ENCODE data around the gene FBXO11.
A peak's percentile ranks its signal among the peaks of the same experiment; 100 is the strongest.
"Not testable (repeated sequence)": the region's sequence is repeated elsewhere in the genome, so short reads cannot be mapped to it uniquely, and the experiment has no call there.

FBXO11 gene

GRCh38 chr2:47906157-47907038, at the start of gene FBXO11:
FBXO11 (minus strand) TSS chr2:47906498; CDS start chr2:47905720, 778 bp downstream.
- DNase-seq: peak; percentile 87 to 92 (median 89)

GRCh38 chr2:47950340-47951301, 44.3 kb upstream of the FBXO11 start:
- no peak for DNase-seq

- DNase-seq: no peak
Observed at GRCh38 chr2:47946593-47946992, 40.3 kb upstream of the FBXO11 start.

- DNase-seq: no peak
Observed at GRCh38 chr2:47945046-47945781, 38.9 kb upstream of the FBXO11 start.

- no peak for DNase-seq
Observed at GRCh38 chr2:47941936-47942335, 35.6 kb upstream of the FBXO11 start.

- DNase-seq: no peak
Observed at GRCh38 chr2:47937677-47938076, 31.4 kb upstream of the FBXO11 start.

- DNase-seq: no peak
Observed at GRCh38 chr2:47935071-47935470, 28.8 kb upstream of the FBXO11 start.

GRCh38 chr2:47918043-47918442, 11.7 kb upstream of the FBXO11 start:
- no peak for DNase-seq

GRCh38 chr2:47917276-47917961, 11.1 kb upstream of the FBXO11 start:
- no peak for DNase-seq

- DNase-seq: no peak
Observed at GRCh38 chr2:47916412-47916811, 10.1 kb upstream of the FBXO11 start.

- DNase-seq: not testable (repeated sequence)
Observed at GRCh38 chr2:47910662-47911061, 4.4 kb upstream of the FBXO11 start.

GRCh38 chr2:47908682-47909081, 2.4 kb upstream of the FBXO11 start:
- no peak for DNase-seq

GRCh38 chr2:47907039-47907781, 912 bp upstream of the FBXO11 start:
- DNase-seq: no peak

GRCh38 chr2:47905386-47906156, 727 bp downstream of the FBXO11 start:
- DNase-seq: peak; percentile 44 to 55 (median 48)

GRCh38 chr2:47903781-47904490, 2.4 kb downstream of the FBXO11 start:
- DNase-seq: no peak

- not testable (repeated sequence) for DNase-seq
Observed at GRCh38 chr2:47901892-47902291, 4.4 kb downstream of the FBXO11 start.

GRCh38 chr2:47900857-47901256, 5.4 kb downstream of the FBXO11 start:
- no peak for DNase-seq

GRCh38 chr2:47899915-47900816, 6.1 kb downstream of the FBXO11 start:
- no peak for DNase-seq

Data from activated CD4-positive, CD25-positive, alpha-beta regulatory T cell (primary cell).